ENCODE results near the gene IGFLR1. TPM values are rescaled to one million over a fixed set of nuclear protein-coding genes. Genes with fewer than 3 reads are reported as not detected.

IGFLR1 gene
- polyA plus RNA-seq, 1 donor = 3.8 TPM

DNA sequence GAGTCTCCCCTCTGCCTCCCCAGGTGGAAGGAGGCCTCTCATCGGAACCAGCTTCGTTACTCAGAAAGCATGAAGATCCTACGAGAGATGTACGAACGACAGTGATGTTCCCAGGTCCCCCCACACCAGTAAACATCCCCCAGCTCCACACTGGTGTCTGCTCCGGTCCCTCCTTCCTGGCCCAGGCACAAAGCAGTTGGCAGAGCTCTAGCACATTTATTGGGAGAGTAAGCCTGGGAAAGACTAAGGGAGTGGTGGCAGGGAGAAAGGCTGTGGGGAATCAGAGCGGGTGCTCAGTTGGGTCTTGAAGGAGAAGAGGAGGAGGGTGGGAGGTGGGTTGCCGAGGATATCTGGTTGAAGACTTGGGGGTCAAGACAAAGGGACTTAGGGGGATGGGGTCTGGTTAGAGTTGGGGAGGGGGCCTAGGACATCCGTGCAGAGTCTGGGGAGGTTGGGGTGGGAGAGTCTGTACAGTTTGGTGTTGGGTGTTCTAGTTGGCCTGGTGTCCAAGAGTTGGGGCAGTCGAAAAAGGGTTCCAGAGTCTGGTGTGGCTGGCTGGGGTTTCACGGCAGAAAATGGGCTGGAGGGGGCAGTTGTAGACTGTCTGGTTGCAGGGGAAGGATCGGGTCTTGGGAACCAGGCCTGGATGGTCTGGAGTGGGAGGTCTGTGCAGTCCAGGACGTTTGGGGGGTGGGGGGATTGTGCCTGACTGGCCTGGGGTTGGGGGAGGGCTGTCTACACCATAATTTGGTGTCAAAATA lies 12.3 kb upstream of the IGFLR1 start:
- H3K4me1 ChIP-seq (ENCODE audit: control insufficient read depth, insufficient read depth, low read length) = peaks cover 25% of the 10 kb centered on the region

DNA sequence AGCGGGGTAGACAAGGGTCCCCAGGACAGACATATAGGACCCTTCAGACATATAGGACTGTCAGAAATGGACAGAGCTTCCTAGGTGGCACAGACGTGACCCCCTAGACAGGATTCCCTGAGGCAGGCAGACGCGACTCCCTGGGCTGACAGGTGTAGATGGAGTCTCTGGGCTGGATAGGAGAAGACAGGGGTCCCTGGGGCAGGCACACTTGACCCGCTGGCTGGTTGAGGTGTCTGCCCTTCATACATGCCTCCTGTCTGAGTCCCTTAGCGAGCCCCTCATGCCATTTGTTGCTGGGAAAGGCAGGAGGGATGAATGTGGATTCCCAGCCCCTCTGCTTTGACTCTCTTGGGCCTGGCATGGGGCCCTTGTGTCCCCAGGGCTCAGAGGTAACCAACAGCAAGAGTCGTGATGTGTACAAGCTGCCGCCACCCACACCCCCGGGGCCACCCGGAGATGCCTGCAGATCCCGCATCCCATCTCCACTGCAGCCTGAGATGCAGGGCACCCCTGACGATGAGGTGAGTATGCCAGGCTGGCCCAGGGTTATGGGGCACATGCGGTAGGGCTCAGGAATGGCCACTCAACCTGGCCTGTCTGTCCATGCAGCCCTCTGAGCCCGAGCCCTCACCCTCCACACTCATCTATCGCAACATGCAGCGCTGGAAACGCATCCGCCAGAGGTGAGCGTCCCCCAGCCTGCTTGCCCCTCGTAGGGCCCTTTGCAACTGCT lies 11.6 kb upstream of the IGFLR1 start:
- Histone ChIP-seq H3K36me3 (ENCODE audit: control insufficient read depth, insufficient read depth, low read length) (peaks cover 19% of the 10 kb centered on the region), H3K9me3 (ENCODE audit: control insufficient read depth, low read depth, low read length) (no peaks in the 10 kb centered on the region), H3K27ac (ENCODE audit: low read length) (no peak overlapping the region), H3K4me3 (ENCODE audit: low read length) (no peak overlapping the region), H3K4me1 (ENCODE audit: control insufficient read depth, insufficient read depth, low read length) (peaks cover 27% of the 10 kb centered on the region), H3K27me3 (ENCODE audit: control insufficient read depth, insufficient read depth, low read length) (peaks cover 23% of the 10 kb centered on the region)
- DNase-seq = no peak
- WGBS (ENCODE audit: insufficient coverage, low lambda C conversion rate) = no CpG with 5 or more reads among the region's 20 CpGs

More for the DNA sequence above, 12.3 kb upstream of the IGFLR1 start:
- Histone ChIP-seq H3K9me3 (ENCODE audit: control insufficient read depth, low read depth, low read length) (no peaks in the 10 kb centered on the region), H3K27me3 (ENCODE audit: control insufficient read depth, insufficient read depth, low read length) (peaks cover 23% of the 10 kb centered on the region), H3K4me3 (ENCODE audit: low read length) (no peak overlapping the region), H3K27ac (ENCODE audit: low read length) (no peak overlapping the region), H3K36me3 (ENCODE audit: control insufficient read depth, insufficient read depth, low read length) (peaks cover 19% of the 10 kb centered on the region)
- no CpG with 5 or more reads among the region's 13 CpGs for WGBS (ENCODE audit: insufficient coverage, low lambda C conversion rate)
- no peak for DNase-seq

- no peak overlapping the region for H3K4me3 ChIP-seq (ENCODE audit: low read length)
- H3K4me1 ChIP-seq (ENCODE audit: control insufficient read depth, insufficient read depth, low read length) = peaks cover 29% of the 10 kb centered on the region
- H3K27me3 ChIP-seq (ENCODE audit: control insufficient read depth, insufficient read depth, low read length) = peaks cover 23% of the 10 kb centered on the region
- H3K9me3 ChIP-seq (ENCODE audit: control insufficient read depth, low read depth, low read length) = no peaks in the 10 kb centered on the region
- DNase-seq = no peak
- no peak overlapping the region for H3K27ac ChIP-seq (ENCODE audit: low read length)
- peaks cover 19% of the 10 kb centered on the region for H3K36me3 ChIP-seq (ENCODE audit: control insufficient read depth, insufficient read depth, low read length)
- WGBS (ENCODE audit: insufficient coverage, low lambda C conversion rate) = no CpG with 5 or more reads among the region's 20 CpGs
These were observed 10.6 kb upstream of the IGFLR1 start for GRCh38 chr19:35752746-35753350.

DNA sequence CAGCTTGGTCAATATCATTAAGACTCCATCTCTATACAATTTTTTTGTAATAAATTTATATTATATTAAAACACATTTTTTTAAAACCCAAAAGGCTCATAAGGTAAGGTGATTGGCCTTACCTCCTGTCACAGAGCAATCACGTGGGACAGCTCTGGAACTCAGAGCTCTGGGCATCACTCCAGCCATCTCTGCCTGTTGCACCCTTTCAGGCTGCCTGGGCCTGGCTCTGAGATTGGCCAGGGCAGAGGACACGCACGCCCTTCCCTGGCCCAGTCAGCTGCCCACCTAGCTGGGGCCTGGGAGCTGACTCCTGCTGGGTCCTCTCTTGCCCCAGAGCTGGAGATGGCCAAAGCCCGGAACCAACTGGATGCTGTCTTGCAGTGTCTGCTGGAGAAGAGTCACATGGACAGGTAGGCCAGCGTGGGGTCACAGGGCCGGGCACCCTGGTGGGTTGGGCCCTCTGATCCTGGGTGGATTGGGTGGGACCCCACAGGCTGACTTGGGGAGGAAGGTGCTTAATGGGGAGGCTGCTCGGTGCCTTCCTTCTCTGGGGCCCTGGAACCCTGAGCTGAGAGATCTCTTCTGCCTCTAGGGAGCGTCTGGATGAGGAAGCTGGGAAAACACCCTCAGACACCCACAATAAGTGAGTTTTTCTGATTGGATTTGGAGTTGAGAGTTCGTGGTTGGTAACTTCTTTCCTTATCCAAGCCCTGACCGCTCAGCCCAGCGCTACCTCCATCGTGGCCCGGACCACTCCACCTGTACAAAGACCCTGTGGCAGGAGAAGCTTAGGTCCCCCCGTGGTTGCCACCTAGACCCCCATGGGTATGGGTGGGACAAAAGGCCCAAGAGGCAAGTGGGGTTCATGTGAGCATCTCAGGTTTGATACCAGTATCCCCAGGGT lies 9.8 kb upstream of the IGFLR1 start:
- no peak for DNase-seq
- no CpG with 5 or more reads among the region's 14 CpGs for whole genome bisulfite sequencing (ENCODE audit: insufficient coverage, low lambda C conversion rate)
- Histone ChIP-seq H3K27ac (ENCODE audit: low read length) (no peak overlapping the region), H3K27me3 (ENCODE audit: control insufficient read depth, insufficient read depth, low read length) (peaks cover 21% of the 10 kb centered on the region), H3K9me3 (ENCODE audit: control insufficient read depth, low read depth, low read length) (no peaks in the 10 kb centered on the region), H3K36me3 (ENCODE audit: control insufficient read depth, insufficient read depth, low read length) (peaks cover 19% of the 10 kb centered on the region), H3K4me1 (ENCODE audit: control insufficient read depth, insufficient read depth, low read length) (peaks cover 27% of the 10 kb centered on the region), H3K4me3 (ENCODE audit: low read length) (no peak overlapping the region)

- H3K9me3 ChIP-seq (ENCODE audit: control insufficient read depth, low read depth, low read length) = no peaks in the 10 kb centered on the region
- H3K27me3 ChIP-seq (ENCODE audit: control insufficient read depth, insufficient read depth, low read length) = peaks cover 2% of the 10 kb centered on the region
- H3K4me1 ChIP-seq (ENCODE audit: control insufficient read depth, insufficient read depth, low read length) = peaks cover 16% of the 10 kb centered on the region
- DNase-seq = no peak
- H3K27ac ChIP-seq (ENCODE audit: low read length) = no peak overlapping the region
- no CpG with 5 or more reads among the region's 5 CpGs for WGBS (ENCODE audit: insufficient coverage, low lambda C conversion rate)
- peaks cover 19% of the 10 kb centered on the region for H3K36me3 ChIP-seq (ENCODE audit: control insufficient read depth, insufficient read depth, low read length)
- no peak overlapping the region for H3K4me3 ChIP-seq (ENCODE audit: low read length)
These were observed 7.9 kb upstream of the IGFLR1 start for GRCh38 chr19:35750167-35750566.

- no peak within 1 kb of the TSS for H3K27ac ChIP-seq (ENCODE audit: low read length)
- DNase-seq = peak; percentile 99
- peak within 1 kb of the TSS; percentile 91 for H3K4me3 ChIP-seq (ENCODE audit: low read length)
- WGBS (ENCODE audit: insufficient coverage, low lambda C conversion rate) = no CpG with 5 or more reads among the region's 45 CpGs
- H3K4me1 ChIP-seq (ENCODE audit: control insufficient read depth, insufficient read depth, low read length) = peaks cover 20% of the 10 kb centered on the region
- H3K36me3 ChIP-seq (ENCODE audit: control insufficient read depth, insufficient read depth, low read length) = peaks cover 15% of the 10 kb centered on the region
- H3K27me3 ChIP-seq (ENCODE audit: control insufficient read depth, insufficient read depth, low read length) = no peaks in the 10 kb centered on the region
- H3K9me3 ChIP-seq (ENCODE audit: control insufficient read depth, low read depth, low read length) = no peaks in the 10 kb centered on the region
These were observed 6.1 kb upstream of the IGFLR1 start, which contains the start of gene LIN37 for GRCh38 chr19:35748106-35749020. Gene LIN37 (plus strand): TSS chr19:35748576. CDS start chr19:35748725, 149 bp downstream.

DNA sequence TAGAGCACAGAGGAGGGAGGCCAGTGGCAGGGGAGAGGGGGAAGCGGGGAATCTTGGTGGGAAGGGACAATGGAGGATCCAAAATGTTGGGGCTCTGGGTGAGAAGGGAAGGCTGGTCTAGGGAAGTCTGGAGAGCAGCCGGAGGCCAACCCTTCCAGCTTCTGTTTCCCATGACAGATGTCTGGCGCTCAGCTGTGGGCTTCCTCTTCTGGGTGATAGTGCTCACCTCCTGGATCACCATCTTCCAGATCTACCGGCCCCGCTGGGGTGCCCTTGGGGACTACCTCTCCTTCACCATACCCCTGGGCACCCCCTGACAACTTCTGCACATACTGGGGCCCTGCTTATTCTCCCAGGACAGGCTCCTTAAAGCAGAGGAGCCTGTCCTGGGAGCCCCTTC lies 4.3 kb upstream of the IGFLR1 start:
- Histone ChIP-seq H3K27me3 (ENCODE audit: control insufficient read depth, insufficient read depth, low read length) (no peaks in the 10 kb centered on the region), H3K4me3 (ENCODE audit: low read length) (peak overlapping the region; percentile 90), H3K27ac (ENCODE audit: low read length) (no peak overlapping the region), H3K4me1 (ENCODE audit: control insufficient read depth, insufficient read depth, low read length) (peaks cover 20% of the 10 kb centered on the region), H3K36me3 (ENCODE audit: control insufficient read depth, insufficient read depth, low read length) (peaks cover 3% of the 10 kb centered on the region), H3K9me3 (ENCODE audit: control insufficient read depth, low read depth, low read length) (no peaks in the 10 kb centered on the region)
- no CpG with 5 or more reads among the region's 5 CpGs for WGBS (ENCODE audit: insufficient coverage, low lambda C conversion rate)
- no peak for DNase-seq

GRCh38 chr19:35746087-35746462 lies 3.8 kb upstream of the IGFLR1 start:
- Histone ChIP-seq H3K27me3 (ENCODE audit: control insufficient read depth, insufficient read depth, low read length) (no peaks in the 10 kb centered on the region), H3K4me1 (ENCODE audit: control insufficient read depth, insufficient read depth, low read length) (peaks cover 21% of the 10 kb centered on the region), H3K4me3 (ENCODE audit: low read length) (peak overlapping the region; percentile 90), H3K9me3 (ENCODE audit: control insufficient read depth, low read depth, low read length) (no peaks in the 10 kb centered on the region), H3K27ac (ENCODE audit: low read length) (peak overlapping the region; percentile 74), H3K36me3 (ENCODE audit: control insufficient read depth, insufficient read depth, low read length) (peaks cover 3% of the 10 kb centered on the region)
- DNase-seq = no peak
- no CpG with 5 or more reads among the region's 4 CpGs for WGBS (ENCODE audit: insufficient coverage, low lambda C conversion rate)

DNA sequence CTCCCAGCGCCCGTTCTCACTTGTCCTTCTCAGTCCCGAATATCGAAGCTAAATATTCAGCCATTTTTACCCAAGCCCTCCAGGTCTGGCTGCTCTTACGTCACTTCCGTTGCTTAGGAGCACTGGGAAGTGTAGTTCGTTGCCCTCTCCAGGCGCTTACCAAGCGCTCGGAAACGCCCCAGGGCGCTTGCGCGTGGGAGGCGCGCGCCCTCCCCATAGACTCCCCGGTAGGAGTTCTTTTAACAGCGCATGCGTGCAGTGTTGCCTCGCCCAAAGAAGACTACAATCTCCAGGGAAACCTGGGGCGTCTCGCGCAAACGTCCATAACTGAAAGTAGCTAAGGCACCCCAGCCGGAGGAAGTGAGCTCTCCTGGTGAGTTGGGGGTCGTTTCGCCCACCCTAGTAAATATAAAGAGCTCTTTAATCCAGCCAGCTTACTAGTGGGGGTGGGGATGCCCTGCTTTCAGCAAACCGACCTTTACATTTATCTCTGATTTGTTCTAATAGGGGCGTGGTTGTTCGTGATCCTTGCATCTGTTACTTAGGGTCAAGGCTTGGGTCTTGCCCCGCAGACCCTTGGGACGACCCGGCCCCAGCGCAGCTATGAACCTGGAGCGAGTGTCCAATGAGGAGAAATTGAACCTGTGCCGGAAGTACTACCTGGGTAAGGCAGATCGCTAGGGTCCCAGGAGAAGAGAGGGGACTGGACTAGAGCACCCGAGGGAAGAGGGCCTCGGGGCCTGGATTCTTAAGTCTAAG lies 3.3 kb upstream of the IGFLR1 start, which contains the start of the genes PSENEN and U2AF1L4:
Gene PSENEN (plus strand): TSS at position 324 of the 759 bp plus-strand sequence. CDS start 280 bp downstream, at position 604.
Gene U2AF1L4 (minus strand): TSS at position 91 of the 759 bp plus-strand sequence. CDS start 27 bp downstream, at position 64.
- Histone ChIP-seq H3K9me3 (ENCODE audit: control insufficient read depth, low read depth, low read length) (no peaks in the 10 kb centered on the region), H3K27me3 (ENCODE audit: control insufficient read depth, insufficient read depth, low read length) (no peaks in the 10 kb centered on the region), H3K36me3 (ENCODE audit: control insufficient read depth, insufficient read depth, low read length) (peaks cover 3% of the 10 kb centered on the region), H3K4me1 (ENCODE audit: control insufficient read depth, insufficient read depth, low read length) (peaks cover 25% of the 10 kb centered on the region), H3K27ac (ENCODE audit: low read length) (peak within 1 kb of the TSS; percentile 96), H3K4me3 (ENCODE audit: low read length) (peak within 1 kb of the TSS; percentile 90)
- DNase-seq = peak; percentile 100
- WGBS (ENCODE audit: insufficient coverage, low lambda C conversion rate) = no CpG with 5 or more reads among the region's 40 CpGs
